HG02885 (cell line): ENCODE measurements around the gene LLPH.
A peak's percentile ranks its signal among the peaks of the same experiment; 100 is the strongest.

Source experiments
- ATAC-seq: cut with Tn5 transposase; IDR thresholded peaks from one replicate; pipeline ENCODE4 v1.9.1; 2021; ENCODE audit warnings: mild to moderate bottlenecking; ENCODE audit not compliant: unreplicated experiment, poor library complexity

The LLPH gene

GRCh38 chr12:66107451-66107915 lies 23.1 kb downstream of the LLPH start:
- peak; percentile 92 for ATAC-seq

- no peak for ATAC-seq
Measured at GRCh38 chr12:66103016-66103913, 27.3 kb downstream of the LLPH start.

- ATAC-seq: no peak
Measured at GRCh38 chr12:66092559-66093269, 37.8 kb downstream of the LLPH start.

- no peak for ATAC-seq
Measured at GRCh38 chr12:66090157-66090556, 40.4 kb downstream of the LLPH start.

- ATAC-seq: peak; percentile 79
Measured at GRCh38 chr12:66087365-66087943, 43.1 kb downstream of the LLPH start.

- no peak for ATAC-seq
Measured at GRCh38 chr12:66085998-66086397, 44.6 kb downstream of the LLPH start.

- ATAC-seq: no peak
Measured at GRCh38 chr12:66085213-66085612, 45.3 kb downstream of the LLPH start.

GRCh38 chr12:66083766-66084165 lies 46.8 kb downstream of the LLPH start:
- no peak for ATAC-seq

GRCh38 chr12:66082744-66083143 lies 47.8 kb downstream of the LLPH start:
- ATAC-seq: no peak

GRCh38 chr12:66080791-66081190 lies 49.8 kb downstream of the LLPH start:
- no peak for ATAC-seq

- ATAC-seq: no peak
Measured at GRCh38 chr12:66077542-66077941, 53.0 kb downstream of the LLPH start.

GRCh38 chr12:66074561-66074960 lies 56.0 kb downstream of the LLPH start:
- ATAC-seq: no peak

- ATAC-seq: peak; percentile 71
Measured at GRCh38 chr12:66072566-66072965, 58.0 kb downstream of the LLPH start.

- peak; percentile 88 for ATAC-seq
Measured at GRCh38 chr12:66072135-66072534, 58.4 kb downstream of the LLPH start.

GRCh38 chr12:66071549-66071948 lies 59.0 kb downstream of the LLPH start:
- no peak for ATAC-seq

GRCh38 chr12:66070378-66071120 lies 60.0 kb downstream of the LLPH start:
- ATAC-seq: no peak

GRCh38 chr12:66066929-66067523 lies 63.5 kb downstream of the LLPH start:
- ATAC-seq: peak; percentile 31
